ENCODE data around the gene TMEM120B.

TMEM120B gene

GRCh38 chr12:121766290-121767039, 53.9 kb downstream of the TMEM120B start:
- in situ Hi-C loops (cut with HindIII; ENCODE audit: low pct_ligation_motif_present, low pct_unique_long_range_greater_than_20kb, low sequenced_read_pairs) = no loop called here
- no peak for DNase-seq

- in situ Hi-C loops (cut with HindIII; ENCODE audit: low pct_ligation_motif_present, low pct_unique_long_range_greater_than_20kb, low sequenced_read_pairs) = no loop called here
- no peak for DNase-seq
Observed at GRCh38 chr12:121767525-121768016, 55.0 kb downstream of the TMEM120B start.

- in situ Hi-C loops (cut with HindIII; ENCODE audit: low pct_ligation_motif_present, low pct_unique_long_range_greater_than_20kb, low sequenced_read_pairs) = no loop called here
- DNase-seq = no peak
Observed at GRCh38 chr12:121769297-121769830, 56.8 kb downstream of the TMEM120B start.

GRCh38 chr12:121769831-121770301, 57.3 kb downstream of the TMEM120B start:
- no peak for DNase-seq
- in situ Hi-C loops (cut with HindIII; ENCODE audit: low pct_ligation_motif_present, low pct_unique_long_range_greater_than_20kb, low sequenced_read_pairs) = no loop called here

- in situ Hi-C loops (cut with HindIII; ENCODE audit: low pct_ligation_motif_present, low pct_unique_long_range_greater_than_20kb, low sequenced_read_pairs) = no loop called here
- DNase-seq = no peak
Observed at GRCh38 chr12:121770388-121770787, 57.8 kb downstream of the TMEM120B start.

GRCh38 chr12:121770813-121771625, 58.5 kb downstream of the TMEM120B start:
- in situ Hi-C loops (cut with HindIII; ENCODE audit: low pct_ligation_motif_present, low pct_unique_long_range_greater_than_20kb, low sequenced_read_pairs) = no loop called here
- no peak for DNase-seq

- peak; percentile 85 for DNase-seq
- in situ Hi-C loops (cut with HindIII; ENCODE audit: low pct_ligation_motif_present, low pct_unique_long_range_greater_than_20kb, low sequenced_read_pairs) = no loop called here
Observed at GRCh38 chr12:121773011-121773777, 60.6 kb downstream of the TMEM120B start.

- in situ Hi-C loops (cut with HindIII; ENCODE audit: low pct_ligation_motif_present, low pct_unique_long_range_greater_than_20kb, low sequenced_read_pairs) = no loop called here
- peak; percentile 96 for DNase-seq
Observed at GRCh38 chr12:121774968-121775474, 62.5 kb downstream of the TMEM120B start.

GRCh38 chr12:121775501-121775900, 62.9 kb downstream of the TMEM120B start:
- DNase-seq = peak; percentile 55
- in situ Hi-C loops (cut with HindIII; ENCODE audit: low pct_ligation_motif_present, low pct_unique_long_range_greater_than_20kb, low sequenced_read_pairs) = no loop called here

- peak; percentile 83 for DNase-seq
- in situ Hi-C loops (cut with HindIII; ENCODE audit: low pct_ligation_motif_present, low pct_unique_long_range_greater_than_20kb, low sequenced_read_pairs) = no loop called here
Observed at GRCh38 chr12:121776190-121777098, 63.9 kb downstream of the TMEM120B start.

GRCh38 chr12:121778567-121779421, 66.2 kb downstream of the TMEM120B start:
- in situ Hi-C loops (cut with HindIII; ENCODE audit: low pct_ligation_motif_present, low pct_unique_long_range_greater_than_20kb, low sequenced_read_pairs) = no loop called here
- DNase-seq = no peak

- in situ Hi-C loops (cut with HindIII; ENCODE audit: low pct_ligation_motif_present, low pct_unique_long_range_greater_than_20kb, low sequenced_read_pairs) = no loop called here
- no peak for DNase-seq
Observed at GRCh38 chr12:121779422-121779895, 66.9 kb downstream of the TMEM120B start.

- no peak for DNase-seq
- in situ Hi-C loops (cut with HindIII; ENCODE audit: low pct_ligation_motif_present, low pct_unique_long_range_greater_than_20kb, low sequenced_read_pairs) = no loop called here
Observed at GRCh38 chr12:121780429-121780828, 67.9 kb downstream of the TMEM120B start.

- no peak for DNase-seq
- in situ Hi-C loops (cut with HindIII; ENCODE audit: low pct_ligation_motif_present, low pct_unique_long_range_greater_than_20kb, low sequenced_read_pairs) = no loop called here
Observed at GRCh38 chr12:121781484-121781997, 69.0 kb downstream of the TMEM120B start.

GRCh38 chr12:121781998-121782979, 69.7 kb downstream of the TMEM120B start:
- no peak for DNase-seq
- in situ Hi-C loops (cut with HindIII; ENCODE audit: low pct_ligation_motif_present, low pct_unique_long_range_greater_than_20kb, low sequenced_read_pairs) = no loop called here

Measured in ACHN (cell line).